D721Med (cell line): ENCODE results near the gene ATP8A2.

ENCODE experiments used
- DNase-seq: peaks from one replicate; pipeline ENCODE4 v3.0.0; 2011; ENCODE audit warnings: low spot score; ENCODE audit not compliant: insufficient read length
- FAIRE-seq: peaks from 2 replicates; lab custom pipeline; 2011; peaks lifted over from hg19 to GRCh38; lab: Jason Lieb, UNC
- TF ChIP-seq, protein P1 (sequence below): IDR thresholded peaks from 2 replicates; pipeline ENCODE4 v1.5.1; 2012; ENCODE audit warnings: mild to moderate bottlenecking, control low read depth; ENCODE audit not compliant: insufficient read depth; ENCODE audit errors: missing control alignments

Gene ATP8A2

DNA sequence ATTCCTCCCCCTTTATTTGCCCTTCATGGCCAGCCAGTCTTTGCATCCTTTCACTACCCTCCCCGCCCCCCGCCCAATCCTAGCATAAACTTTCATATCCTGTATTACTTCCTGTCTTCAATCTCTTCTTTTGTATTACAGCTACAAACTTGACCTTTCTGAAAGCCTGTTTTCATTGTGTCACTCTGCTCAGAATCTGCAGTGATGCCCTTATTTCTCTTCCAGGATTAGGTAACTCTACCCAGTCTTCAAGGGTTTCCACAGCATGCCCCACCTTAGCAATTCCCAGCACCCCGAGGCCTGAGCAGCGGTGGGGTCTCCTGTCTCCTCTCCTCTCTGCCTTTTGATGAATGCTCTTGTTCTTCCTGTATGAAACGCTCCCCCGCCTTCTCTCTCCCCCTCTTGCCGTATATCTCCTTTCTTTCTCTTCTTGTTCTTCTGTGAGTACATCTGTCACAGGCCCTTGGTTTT is 534.5 kb downstream of the ATP8A2 start:
- no peak for FAIRE-seq
- DNase-seq = no peak
- TF ChIP-seq, protein P1, sequence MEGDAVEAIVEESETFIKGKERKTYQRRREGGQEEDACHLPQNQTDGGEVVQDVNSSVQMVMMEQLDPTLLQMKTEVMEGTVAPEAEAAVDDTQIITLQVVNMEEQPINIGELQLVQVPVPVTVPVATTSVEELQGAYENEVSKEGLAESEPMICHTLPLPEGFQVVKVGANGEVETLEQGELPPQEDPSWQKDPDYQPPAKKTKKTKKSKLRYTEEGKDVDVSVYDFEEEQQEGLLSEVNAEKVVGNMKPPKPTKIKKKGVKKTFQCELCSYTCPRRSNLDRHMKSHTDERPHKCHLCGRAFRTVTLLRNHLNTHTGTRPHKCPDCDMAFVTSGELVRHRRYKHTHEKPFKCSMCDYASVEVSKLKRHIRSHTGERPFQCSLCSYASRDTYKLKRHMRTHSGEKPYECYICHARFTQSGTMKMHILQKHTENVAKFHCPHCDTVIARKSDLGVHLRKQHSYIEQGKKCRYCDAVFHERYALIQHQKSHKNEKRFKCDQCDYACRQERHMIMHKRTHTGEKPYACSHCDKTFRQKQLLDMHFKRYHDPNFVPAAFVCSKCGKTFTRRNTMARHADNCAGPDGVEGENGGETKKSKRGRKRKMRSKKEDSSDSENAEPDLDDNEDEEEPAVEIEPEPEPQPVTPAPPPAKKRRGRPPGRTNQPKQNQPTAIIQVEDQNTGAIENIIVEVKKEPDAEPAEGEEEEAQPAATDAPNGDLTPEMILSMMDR = no peak

DNA sequence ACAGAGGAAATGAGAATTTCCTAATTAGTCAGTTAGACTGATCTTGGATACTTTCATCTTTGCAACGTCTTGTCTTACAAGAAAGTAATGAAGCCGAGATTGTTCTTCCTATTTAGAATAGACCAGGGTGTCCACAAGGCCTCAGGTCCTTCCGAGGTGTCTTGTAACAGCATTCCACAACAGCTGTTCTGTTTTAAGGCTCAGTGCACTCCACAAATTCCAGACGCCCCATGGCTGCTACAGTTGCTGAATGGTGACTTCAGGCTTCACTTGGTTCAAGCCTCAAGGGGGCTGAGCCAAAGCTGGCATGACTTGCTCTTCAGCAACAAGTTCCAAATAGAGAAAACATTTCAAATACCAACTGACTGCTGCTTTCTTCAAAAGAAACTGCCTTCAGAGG is 536.6 kb downstream of the ATP8A2 start:
- FAIRE-seq (no peak), DNase-seq (no peak)
- TF ChIP-seq, protein P1 = no peak

DNA sequence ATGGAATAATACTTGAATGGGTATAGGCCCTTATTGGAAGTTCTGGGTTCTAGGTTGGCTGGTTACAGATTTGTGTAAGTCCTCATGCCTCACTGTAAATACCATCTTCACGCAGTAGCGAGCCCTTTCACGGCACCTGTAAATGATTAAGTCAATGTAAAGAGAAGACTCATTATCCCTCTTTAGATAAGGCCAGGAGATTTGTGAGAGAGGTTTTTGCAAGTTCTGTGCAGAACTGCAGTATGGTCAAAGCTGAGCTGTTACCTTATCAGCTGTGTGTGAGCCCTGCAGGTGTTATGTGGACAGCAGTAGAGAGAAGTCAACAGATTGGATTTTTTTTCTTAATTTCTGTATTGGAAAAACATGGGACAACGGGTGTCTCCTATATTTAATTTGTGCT is 538.5 kb downstream of the ATP8A2 start:
- FAIRE-seq = no peak

DNA sequence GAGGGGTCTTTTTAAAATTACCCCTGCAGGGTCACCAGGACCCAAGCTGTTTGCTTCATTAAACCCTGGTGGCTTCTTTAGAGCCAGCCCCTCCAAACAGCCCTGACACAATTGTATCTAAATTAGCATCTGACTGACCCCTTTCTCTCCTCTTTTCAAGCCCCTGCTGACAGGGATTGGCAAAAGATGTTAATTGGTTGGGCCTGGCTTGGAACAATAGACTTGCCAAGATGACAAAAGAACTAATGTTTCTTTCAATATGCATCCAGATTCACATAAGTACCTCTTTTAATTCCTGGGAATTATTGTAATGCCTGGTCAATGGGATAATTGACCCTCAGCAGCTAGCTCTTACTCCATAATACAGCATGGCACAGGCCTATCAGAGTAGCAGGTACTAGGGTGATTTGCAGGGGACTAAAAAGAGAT is 539.2 kb downstream of the ATP8A2 start:
- FAIRE-seq (no peak), DNase-seq (no peak)
- TF ChIP-seq, protein P1 = no peak

More for the DNA sequence above, 538.5 kb downstream of the ATP8A2 start:
- no peak for DNase-seq
- TF ChIP-seq, protein P1 = no peak

DNA sequence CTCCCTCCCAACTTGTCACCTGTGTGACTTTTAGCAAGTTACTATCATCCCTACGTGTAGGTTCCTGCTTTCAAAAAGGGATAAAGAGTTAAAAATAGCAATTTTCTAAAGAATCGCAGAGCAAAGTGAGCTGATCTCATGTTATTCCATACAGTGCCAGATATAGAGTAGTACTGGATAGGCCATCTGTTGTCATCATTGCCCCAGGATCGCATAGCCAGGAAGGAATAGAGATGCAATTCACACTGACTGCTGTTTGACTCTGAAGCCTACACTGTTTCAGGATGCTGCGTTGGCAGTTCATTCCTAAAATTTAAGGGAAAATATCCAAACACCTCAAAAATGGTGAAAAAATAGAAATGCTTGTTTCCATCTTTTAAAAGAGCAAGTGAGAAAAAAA is 541.2 kb downstream of the ATP8A2 start:
- FAIRE-seq = no peak
- no peak for DNase-seq
- TF ChIP-seq, protein P1 = no peak

DNA sequence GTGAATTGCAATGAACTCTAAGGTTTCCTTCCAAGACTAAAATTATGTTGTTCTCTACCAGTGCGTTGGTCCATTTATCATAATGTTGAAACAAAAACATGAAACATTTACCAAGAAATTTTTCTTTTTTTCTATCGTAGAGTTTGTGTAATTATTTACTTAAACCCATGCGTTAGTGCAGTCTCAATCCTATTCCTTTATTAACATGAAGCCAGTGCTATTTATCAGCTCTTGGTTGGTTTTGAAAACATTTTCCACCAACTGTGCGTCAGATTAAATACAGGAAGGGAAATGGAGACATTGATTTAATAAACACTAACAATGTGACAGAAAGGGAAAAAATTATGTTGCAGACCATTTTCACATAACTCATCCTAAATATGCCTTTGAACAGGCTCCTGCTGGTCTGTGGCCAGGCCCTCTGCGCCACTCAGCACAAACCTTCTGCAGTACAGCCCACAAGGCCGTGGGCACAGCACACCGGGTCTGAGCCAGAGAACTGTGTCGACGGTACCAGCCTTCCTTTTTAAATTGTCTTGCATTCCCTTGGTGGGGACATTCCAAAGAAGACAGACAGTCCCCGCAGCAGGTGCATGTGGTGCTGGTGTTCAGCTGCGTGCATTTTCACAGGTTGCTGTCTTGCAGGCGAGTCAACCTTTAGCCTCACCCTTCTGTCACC is 544.2 kb downstream of the ATP8A2 start:
- FAIRE-seq (no peak), DNase-seq (no peak)
- TF ChIP-seq, protein P1 = no peak

DNA sequence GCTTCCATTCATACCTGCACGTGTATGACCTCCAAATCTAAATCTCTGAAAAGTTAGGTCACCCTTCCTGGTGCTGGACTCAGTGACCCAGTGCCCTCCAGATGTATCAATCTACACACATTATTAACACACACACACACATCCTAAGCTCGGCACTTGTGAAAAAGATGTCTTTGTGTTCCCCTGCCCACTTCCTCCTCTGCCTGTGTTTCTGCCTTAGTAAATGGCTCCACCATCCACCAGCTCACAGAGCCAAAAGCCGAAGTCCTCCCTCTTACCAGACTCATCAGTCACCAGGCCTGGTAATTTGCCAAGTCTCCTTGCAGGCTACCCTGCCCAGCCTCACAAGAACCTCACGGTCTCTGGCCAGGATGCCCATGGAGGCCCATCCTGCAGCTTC is 548.5 kb downstream of the ATP8A2 start:
- TF ChIP-seq, protein P1 = no peak
- FAIRE-seq (no peak), DNase-seq (no peak)
